Activated gamma-delta T cell (primary cell): ENCODE results near the gene HDX.
"Not testable (repeated sequence)": the region's sequence is repeated elsewhere in the genome, so short reads cannot be mapped to it uniquely, and the experiment has no call there.

Source experiments
- DNase-seq: peaks from one replicate; lab custom pipeline; 2025; lab: John Stamatoyannopoulos, UW

The HDX gene

DNA sequence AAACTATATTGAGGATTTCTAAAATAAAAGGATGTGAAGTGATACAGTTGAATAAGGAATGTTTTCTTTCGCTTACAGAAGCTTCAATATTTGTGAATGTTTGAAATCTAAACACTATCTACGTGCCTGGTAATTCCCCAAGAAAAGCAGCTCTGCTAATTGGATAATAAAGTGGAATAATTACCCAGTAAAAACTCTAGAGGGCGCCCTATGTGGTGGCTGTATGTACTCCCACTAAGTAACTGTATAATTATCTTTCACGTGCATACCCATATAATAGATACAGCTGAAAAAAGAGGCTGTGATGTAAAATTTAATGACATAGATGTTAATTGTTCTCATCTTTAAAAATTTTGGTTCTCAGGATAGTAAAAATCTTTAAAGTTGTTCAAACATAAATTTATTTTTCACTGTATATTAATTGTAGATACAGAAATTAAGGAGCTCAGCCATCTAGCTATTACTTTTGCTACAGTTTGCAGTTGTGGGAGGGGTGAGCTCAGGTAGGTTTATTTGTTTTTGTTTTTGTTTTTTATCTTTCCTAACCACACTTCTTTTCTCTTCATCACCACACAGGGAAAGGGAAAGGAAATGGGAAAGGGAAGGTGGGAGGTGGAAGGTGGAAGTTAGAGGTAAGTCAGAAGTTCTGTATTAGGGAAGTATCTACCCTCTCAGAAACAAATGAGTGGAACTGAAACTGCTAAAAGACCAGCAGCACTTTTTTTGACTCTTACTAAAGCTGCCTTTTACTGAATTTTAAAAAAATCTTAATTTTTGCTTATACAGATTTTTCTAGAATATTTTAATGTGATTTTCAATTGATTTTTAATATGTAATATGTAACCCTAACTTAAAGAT is 162.5 kb downstream of the HDX start:
- no peak for DNase-seq

DNA sequence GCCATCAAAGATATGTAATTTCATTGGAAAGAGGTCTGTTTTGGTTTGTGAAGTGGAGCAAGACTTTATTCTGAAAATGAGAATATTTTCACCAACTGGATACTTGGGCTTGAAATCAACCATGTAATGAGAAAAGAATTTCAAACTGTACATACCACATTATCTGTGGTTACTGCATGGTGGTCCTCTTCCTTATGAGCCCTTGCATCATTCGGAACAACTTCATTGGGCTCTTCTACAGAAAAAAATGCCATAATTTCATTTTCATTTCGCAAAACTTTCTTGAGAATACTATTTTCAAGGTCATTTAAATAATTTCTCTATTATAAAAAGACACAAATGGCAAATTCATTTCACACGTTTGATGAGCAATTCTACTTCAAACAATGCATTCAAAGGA is 165.6 kb downstream of the HDX start:
- DNase-seq: no peak

DNA sequence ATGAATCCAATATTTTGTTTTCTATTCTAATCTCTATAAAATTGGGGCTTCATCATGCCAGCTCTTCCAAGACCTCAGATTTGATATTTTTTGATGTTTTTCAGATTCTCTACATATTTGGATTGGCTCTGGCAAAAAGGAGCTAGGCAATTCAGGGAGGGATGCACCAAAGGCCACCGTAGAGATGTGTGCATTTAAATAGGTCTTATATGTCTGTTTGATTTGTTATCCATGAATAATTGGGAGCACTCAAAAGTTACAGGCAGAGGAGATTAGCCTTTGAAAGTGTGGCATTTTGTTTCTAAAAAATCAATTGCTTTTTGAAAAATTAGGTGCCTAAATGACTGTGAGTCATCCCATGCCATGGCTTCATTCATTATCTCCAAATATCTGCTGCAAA is 167.1 kb downstream of the HDX start:
- no peak for DNase-seq

DNA sequence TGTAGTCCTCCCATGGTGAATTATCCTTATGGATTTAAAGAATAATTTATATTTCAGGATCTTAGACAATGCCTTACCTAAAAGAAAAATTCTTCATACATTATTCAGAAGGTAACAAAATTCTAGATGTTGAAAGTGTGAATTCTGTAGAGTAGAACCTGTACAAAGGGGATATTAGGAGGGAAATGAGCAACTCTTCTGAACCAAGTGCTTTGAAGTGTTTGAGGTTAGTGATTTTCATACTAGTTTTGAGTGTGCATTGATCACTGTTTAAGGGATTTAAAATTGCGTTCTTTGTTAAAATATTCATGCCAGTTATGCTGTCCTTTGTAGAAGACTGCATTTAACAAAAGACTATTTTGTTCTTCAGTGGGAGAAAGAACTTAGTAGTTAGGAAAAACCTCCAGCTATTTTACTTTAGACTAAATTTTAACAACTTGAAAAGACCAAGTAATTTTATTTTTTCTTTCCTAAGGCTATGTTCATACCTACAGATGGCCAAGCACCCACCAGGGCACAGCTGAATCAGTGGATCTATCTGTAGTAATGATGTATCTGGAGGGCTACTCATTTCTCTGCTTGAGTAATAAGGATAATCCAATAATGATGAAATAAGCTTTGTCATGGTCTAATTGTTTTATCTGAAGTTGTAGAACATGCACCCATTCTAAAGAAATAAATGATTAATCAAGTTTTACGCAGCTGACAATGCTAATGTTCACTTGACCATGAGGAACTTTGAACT is 180.0 kb downstream of the HDX start:
- no peak for DNase-seq

DNA sequence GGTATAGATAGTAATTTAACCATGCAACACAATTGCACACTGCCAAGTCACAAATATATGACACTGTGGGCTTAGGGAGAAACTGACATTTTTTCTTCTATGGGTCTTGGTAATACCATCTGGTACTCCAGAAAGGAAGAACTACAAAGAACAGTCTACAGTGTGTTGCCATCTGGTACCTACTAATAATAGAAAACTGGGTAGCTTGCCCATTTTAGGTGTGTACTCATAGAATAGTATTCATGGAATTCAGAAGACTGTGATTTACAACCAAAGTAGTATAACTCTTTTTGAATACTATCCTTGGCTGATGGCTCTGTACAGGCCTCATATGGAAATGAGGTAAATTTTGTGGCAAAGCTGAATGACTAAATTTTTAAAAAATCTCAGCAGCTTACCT is 181.6 kb downstream of the HDX start:
- no peak for DNase-seq

DNA sequence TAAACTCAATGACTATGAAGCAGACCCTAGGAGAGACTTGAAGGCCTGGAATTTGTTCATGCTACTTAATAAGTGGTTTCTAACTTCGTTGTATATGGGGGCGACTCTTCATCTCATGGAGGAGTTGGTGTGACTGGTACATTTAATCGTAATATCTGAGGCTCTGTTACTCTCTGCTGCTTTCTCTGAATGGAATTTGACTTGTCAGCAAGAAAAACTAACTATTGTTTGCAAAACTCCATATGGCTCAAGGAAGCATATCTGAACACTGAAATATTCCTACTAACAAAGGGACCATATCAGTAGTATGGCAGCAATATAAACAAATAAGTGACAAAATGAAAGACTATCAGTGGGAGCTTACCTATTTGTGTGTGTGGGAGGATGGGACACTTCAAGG is 182.2 kb downstream of the HDX start:
- no peak for DNase-seq

DNA sequence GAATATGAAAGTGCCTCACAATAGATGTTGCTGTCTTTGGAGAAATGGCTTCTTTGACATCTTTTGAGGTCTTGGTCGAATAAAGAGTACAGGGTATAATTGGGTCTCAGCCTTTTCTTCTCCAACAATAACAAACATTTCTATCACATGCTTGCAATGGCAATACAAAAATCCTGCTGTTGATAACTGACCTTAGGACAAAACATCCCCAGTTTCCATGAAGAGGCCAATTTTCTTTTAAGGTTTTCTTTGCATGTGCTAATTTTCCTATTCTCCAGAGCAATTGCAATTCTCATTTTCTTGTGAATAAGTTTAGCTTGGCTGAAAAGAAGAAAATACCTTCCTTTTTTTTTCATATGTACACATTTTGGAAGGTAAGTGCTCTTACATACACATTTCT is 183.6 kb downstream of the HDX start:
- no peak for DNase-seq

DNA sequence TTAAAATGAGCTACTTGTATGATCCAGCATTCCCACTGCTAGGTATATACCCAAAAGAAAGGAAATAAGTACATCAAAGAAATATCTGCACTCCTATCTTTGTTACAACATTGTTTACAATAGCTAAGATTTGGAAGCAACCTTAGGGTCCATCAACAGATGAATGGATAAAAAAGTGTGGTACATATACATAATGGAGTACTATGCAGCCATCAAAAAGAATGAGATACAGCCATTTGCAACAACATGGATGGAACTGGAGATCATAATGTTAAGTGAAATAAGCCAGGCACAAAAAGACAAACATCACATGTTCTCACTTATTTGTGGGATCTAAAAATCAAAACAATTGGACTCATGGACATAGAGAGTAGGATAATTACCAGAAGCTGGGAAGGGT is 186.3 kb downstream of the HDX start:
- DNase-seq: not testable (repeated sequence)
